ENCODE data around the gene SPINT2.

GRCh38 chr19:38340927-38341326, 76.6 kb downstream of the SPINT2 start:
- no peak for TF ChIP-seq POLR2A (IDR thresholded peaks at IDR 0.05)
- TF ChIP-seq, protein P1, sequence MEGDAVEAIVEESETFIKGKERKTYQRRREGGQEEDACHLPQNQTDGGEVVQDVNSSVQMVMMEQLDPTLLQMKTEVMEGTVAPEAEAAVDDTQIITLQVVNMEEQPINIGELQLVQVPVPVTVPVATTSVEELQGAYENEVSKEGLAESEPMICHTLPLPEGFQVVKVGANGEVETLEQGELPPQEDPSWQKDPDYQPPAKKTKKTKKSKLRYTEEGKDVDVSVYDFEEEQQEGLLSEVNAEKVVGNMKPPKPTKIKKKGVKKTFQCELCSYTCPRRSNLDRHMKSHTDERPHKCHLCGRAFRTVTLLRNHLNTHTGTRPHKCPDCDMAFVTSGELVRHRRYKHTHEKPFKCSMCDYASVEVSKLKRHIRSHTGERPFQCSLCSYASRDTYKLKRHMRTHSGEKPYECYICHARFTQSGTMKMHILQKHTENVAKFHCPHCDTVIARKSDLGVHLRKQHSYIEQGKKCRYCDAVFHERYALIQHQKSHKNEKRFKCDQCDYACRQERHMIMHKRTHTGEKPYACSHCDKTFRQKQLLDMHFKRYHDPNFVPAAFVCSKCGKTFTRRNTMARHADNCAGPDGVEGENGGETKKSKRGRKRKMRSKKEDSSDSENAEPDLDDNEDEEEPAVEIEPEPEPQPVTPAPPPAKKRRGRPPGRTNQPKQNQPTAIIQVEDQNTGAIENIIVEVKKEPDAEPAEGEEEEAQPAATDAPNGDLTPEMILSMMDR (IDR thresholded peaks at IDR 0.05): no peak
